Measurements from ENCODE around the gene UBQLNL.

DNA sequence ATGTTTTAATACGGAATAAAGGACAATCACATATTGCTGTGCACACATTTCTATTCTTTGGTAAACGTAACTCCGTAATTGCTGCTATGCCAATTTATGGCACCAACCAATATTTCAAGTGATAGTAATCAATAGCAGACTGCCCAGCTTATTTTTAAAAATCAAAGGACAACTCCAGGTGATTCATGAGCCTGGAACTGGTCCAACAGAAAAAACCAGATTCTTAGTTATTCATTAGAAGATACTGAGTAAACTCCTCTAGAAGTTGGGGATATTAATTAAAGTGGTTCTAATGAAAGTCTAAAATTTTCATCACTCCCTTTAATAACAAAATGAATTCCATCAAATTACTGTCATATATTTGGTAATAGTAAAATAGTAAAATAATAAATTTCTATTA, 41.3 kb upstream of the UBQLNL start:
- no peak for TF ChIP-seq CTCF (IDR thresholded peaks at IDR 0.05; ENCODE audit: borderline replicate concordance, extremely low read depth, low read length, poor library complexity, severe bottlenecking)
- TF ChIP-seq EZH2 (IDR thresholded peaks at IDR 0.05; ENCODE audit: borderline replicate concordance, low read depth, low read length, severe bottlenecking) = no peak
